ENCODE data around the gene SUCO. TPM values are rescaled to one million over a fixed set of nuclear protein-coding genes. Genes with fewer than 3 reads are reported as not detected.

Gene SUCO
- total RNA-seq, 1 donor from 2014 or later = 11.3 TPM

GRCh38 chr1:172510479-172510878 lies 22.5 kb upstream of the SUCO start:
- H3K27me3 ChIP-seq (ENCODE audit: control insufficient read depth, insufficient read depth, low read length) = no peaks in the 10 kb centered on the region
- no peak for TF ChIP-seq CTCF (IDR thresholded peaks at IDR 0.05; ENCODE audit: insufficient read depth, low read length, severe bottlenecking)
- no peak for DNase-seq (ENCODE audit: low read depth)
- FAIRE-seq = no peak
- H3K36me3 ChIP-seq (ENCODE audit: control insufficient read depth, insufficient read depth, low read length) = no peaks in the 10 kb centered on the region
- H3K4me3 ChIP-seq (ENCODE audit: low read depth, low read length) = no peak overlapping the region

GRCh38 chr1:172512591-172512990 lies 20.4 kb upstream of the SUCO start:
- no peaks in the 10 kb centered on the region for H3K36me3 ChIP-seq (ENCODE audit: control insufficient read depth, insufficient read depth, low read length)
- FAIRE-seq = no peak
- no peaks in the 10 kb centered on the region for H3K27me3 ChIP-seq (ENCODE audit: control insufficient read depth, insufficient read depth, low read length)
- no peak for DNase-seq (ENCODE audit: low read depth)
- H3K4me3 ChIP-seq (ENCODE audit: low read depth, low read length) = no peak overlapping the region
- TF ChIP-seq CTCF (IDR thresholded peaks at IDR 0.05; ENCODE audit: insufficient read depth, low read length, severe bottlenecking) = no peak

GRCh38 chr1:172513479-172513878 lies 19.5 kb upstream of the SUCO start:
- Histone ChIP-seq H3K36me3 (ENCODE audit: control insufficient read depth, insufficient read depth, low read length) (no peaks in the 10 kb centered on the region), H3K4me3 (ENCODE audit: low read depth, low read length) (no peak overlapping the region), H3K27me3 (ENCODE audit: control insufficient read depth, insufficient read depth, low read length) (no peaks in the 10 kb centered on the region)
- DNase-seq (ENCODE audit: low read depth) = peak; percentile 90
- no peak for FAIRE-seq
- no peak for TF ChIP-seq CTCF (IDR thresholded peaks at IDR 0.05; ENCODE audit: insufficient read depth, low read length, severe bottlenecking)

- FAIRE-seq (no peak), DNase-seq (ENCODE audit: low read depth) (no peak)
- no peak for TF ChIP-seq CTCF (IDR thresholded peaks at IDR 0.05; ENCODE audit: insufficient read depth, low read length, severe bottlenecking)
- no peaks in the 10 kb centered on the region for H3K27me3 ChIP-seq (ENCODE audit: control insufficient read depth, insufficient read depth, low read length)
- no peak overlapping the region for H3K4me3 ChIP-seq (ENCODE audit: low read depth, low read length)
- H3K36me3 ChIP-seq (ENCODE audit: control insufficient read depth, insufficient read depth, low read length) = no peaks in the 10 kb centered on the region
Measured at GRCh38 chr1:172514108-172514507, 18.8 kb upstream of the SUCO start.

- Histone ChIP-seq H3K4me3 (ENCODE audit: low read depth, low read length) (no peak overlapping the region), H3K27me3 (ENCODE audit: control insufficient read depth, insufficient read depth, low read length) (no peaks in the 10 kb centered on the region), H3K36me3 (ENCODE audit: control insufficient read depth, insufficient read depth, low read length) (no peaks in the 10 kb centered on the region)
- FAIRE-seq (no peak), DNase-seq (ENCODE audit: low read depth) (no peak)
- TF ChIP-seq CTCF (IDR thresholded peaks at IDR 0.05; ENCODE audit: insufficient read depth, low read length, severe bottlenecking) = no peak
Measured at GRCh38 chr1:172515436-172515835, 17.5 kb upstream of the SUCO start.

- H3K36me3 ChIP-seq (ENCODE audit: control insufficient read depth, insufficient read depth, low read length) = no peaks in the 10 kb centered on the region
- no peak overlapping the region for H3K4me3 ChIP-seq (ENCODE audit: low read depth, low read length)
- FAIRE-seq = no peak
- no peak for TF ChIP-seq CTCF (IDR thresholded peaks at IDR 0.05; ENCODE audit: insufficient read depth, low read length, severe bottlenecking)
- no peak for DNase-seq (ENCODE audit: low read depth)
- H3K27me3 ChIP-seq (ENCODE audit: control insufficient read depth, insufficient read depth, low read length) = no peaks in the 10 kb centered on the region
Measured at GRCh38 chr1:172515927-172516326, 17.0 kb upstream of the SUCO start.
